Dendritic cell treated with granulocyte-macrophage colony-stimulating factor and Interleukin-4, amounts not matched to agents 40 ng/mL and 50 ng/mL, for 4 days (primary cell): ENCODE data around the gene IMPDH2.

Source experiments
- H3K27ac Mint-ChIP-seq: one replicate; pipeline ENCODE4 v1.8.0; 2022; ENCODE audit warnings: mild to moderate bottlenecking, mixed read lengths
- H3K27me3 Mint-ChIP-seq: one replicate; pipeline ENCODE4 v1.8.0; 2022; ENCODE audit warnings: mild to moderate bottlenecking, mixed read lengths
- H3K36me3 Mint-ChIP-seq: one replicate; pipeline ENCODE4 v1.8.0; 2022; ENCODE audit warnings: low read depth, mixed read lengths
- H3K4me1 Mint-ChIP-seq: one replicate; pipeline ENCODE4 v1.8.0; 2022; ENCODE audit warnings: low read depth, mixed read lengths
- H3K4me3 Mint-ChIP-seq: one replicate; pipeline ENCODE4 v1.8.0; 2022; ENCODE audit warnings: mild to moderate bottlenecking, moderate library complexity, mixed read lengths
- H3K9me3 Mint-ChIP-seq: one replicate; pipeline ENCODE4 v1.8.0; 2022; ENCODE audit warnings: mixed read lengths
- intact Hi-C: fragments of 100-400 bp; cut with micrococcal nuclease; formaldehyde crosslinking; loops from one replicate; pipeline ENCODE4 v1.15.0; 2022

Gene IMPDH2

GRCh38 chr3:49026536-49026935, 2.7 kb downstream of the IMPDH2 start:
- H3K4me1 Mint-ChIP-seq = peaks cover 69% of the 10 kb centered on the region
- no peaks in the 10 kb centered on the region for H3K27me3 Mint-ChIP-seq
- intact Hi-C loops = loop anchor here (5.0 kb wide), 2 partner anchors 34 to 66 kb away; partner anchors contain the start of genes P4HTM and QRICH1
- peaks cover 79% of the 10 kb centered on the region for H3K36me3 Mint-ChIP-seq
- no peak overlapping the region for H3K27ac Mint-ChIP-seq
- H3K9me3 Mint-ChIP-seq = no peaks in the 10 kb centered on the region
- no peak overlapping the region for H3K4me3 Mint-ChIP-seq

- Mint-ChIP-seq H3K9me3 (no peaks in the 10 kb centered on the region), H3K36me3 (peaks cover 79% of the 10 kb centered on the region), H3K27ac (peak overlapping the region; percentile 1), H3K27me3 (no peaks in the 10 kb centered on the region), H3K4me3 (no peak overlapping the region), H3K4me1 (peaks cover 69% of the 10 kb centered on the region)
- intact Hi-C loops = loop anchor here (5.0 kb wide), 2 partner anchors 34 to 66 kb away; partner anchors contain the start of genes P4HTM and QRICH1
These were observed 3.2 kb downstream of the IMPDH2 start for GRCh38 chr3:49025793-49026520.

- H3K9me3 Mint-ChIP-seq = no peaks in the 10 kb centered on the region
- intact Hi-C loops = loop anchor here (5.0 kb wide), 2 partner anchors 33 to 67 kb away; partner anchors contain the start of genes P4HTM and QRICH1
- H3K4me1 Mint-ChIP-seq = peaks cover 73% of the 10 kb centered on the region
- H3K4me3 Mint-ChIP-seq = no peak overlapping the region
- peaks cover 79% of the 10 kb centered on the region for H3K36me3 Mint-ChIP-seq
- peak overlapping the region; percentile 1 for H3K27ac Mint-ChIP-seq
- no peaks in the 10 kb centered on the region for H3K27me3 Mint-ChIP-seq
These were observed 4.0 kb downstream of the IMPDH2 start for GRCh38 chr3:49025005-49025792.

- Mint-ChIP-seq H3K27ac (peak overlapping the region; percentile 1), H3K27me3 (no peaks in the 10 kb centered on the region), H3K36me3 (peaks cover 77% of the 10 kb centered on the region), H3K9me3 (no peaks in the 10 kb centered on the region), H3K4me3 (no peak overlapping the region), H3K4me1 (peaks cover 78% of the 10 kb centered on the region)
- intact Hi-C loops = loop anchor here (5.0 kb wide), 1 partner anchor 698 kb away; the partner anchor contains the start of gene GMPPB
These were observed 4.7 kb downstream of the IMPDH2 start for GRCh38 chr3:49024449-49024848.

GRCh38 chr3:49023775-49024174, 5.4 kb downstream of the IMPDH2 start:
- intact Hi-C loops = loop anchor here (5.0 kb wide), 1 partner anchor 699 kb away; the partner anchor contains the start of gene GMPPB
- Mint-ChIP-seq H3K27ac (peak overlapping the region; percentile 1), H3K9me3 (no peaks in the 10 kb centered on the region), H3K27me3 (no peaks in the 10 kb centered on the region), H3K4me1 (peaks cover 76% of the 10 kb centered on the region), H3K4me3 (no peak overlapping the region), H3K36me3 (peaks cover 71% of the 10 kb centered on the region)

GRCh38 chr3:49022688-49023171, 6.5 kb downstream of the IMPDH2 start:
- H3K4me3 Mint-ChIP-seq = peak overlapping the region; percentile 91
- H3K27me3 Mint-ChIP-seq = no peaks in the 10 kb centered on the region
- no peaks in the 10 kb centered on the region for H3K9me3 Mint-ChIP-seq
- peak overlapping the region; percentile 98 for H3K27ac Mint-ChIP-seq
- intact Hi-C loops = loop anchor here (5.0 kb wide), 1 partner anchor 700 kb away; the partner anchor contains the start of gene GMPPB
- peaks cover 78% of the 10 kb centered on the region for H3K36me3 Mint-ChIP-seq
- H3K4me1 Mint-ChIP-seq = peaks cover 71% of the 10 kb centered on the region

- H3K9me3 Mint-ChIP-seq = no peaks in the 10 kb centered on the region
- H3K27ac Mint-ChIP-seq = peak within 1 kb of the TSS; percentile 98
- no peaks in the 10 kb centered on the region for H3K27me3 Mint-ChIP-seq
- peaks cover 71% of the 10 kb centered on the region for H3K4me1 Mint-ChIP-seq
- peaks cover 76% of the 10 kb centered on the region for H3K36me3 Mint-ChIP-seq
- H3K4me3 Mint-ChIP-seq = peak within 1 kb of the TSS; percentile 91
- intact Hi-C loops = loop anchor here (1.0 to 5.0 kb wide), 2 partner anchors 15 to 700 kb away; partner anchors contain the start of genes GMPPB and WDR6
These were observed 7.1 kb downstream of the IMPDH2 start, which contains the start of gene NDUFAF3 for GRCh38 chr3:49021813-49022687. TSS of gene NDUFAF3 (plus strand) at chr3:49022121. CDS start at chr3:49022145, 24 bp downstream.

GRCh38 chr3:49021213-49021812, 7.9 kb downstream of the IMPDH2 start:
- Mint-ChIP-seq H3K27me3 (no peaks in the 10 kb centered on the region), H3K4me1 (peaks cover 71% of the 10 kb centered on the region), H3K9me3 (no peaks in the 10 kb centered on the region), H3K36me3 (peaks cover 76% of the 10 kb centered on the region), H3K27ac (peak overlapping the region; percentile 98), H3K4me3 (peak overlapping the region; percentile 91)
- intact Hi-C loops = loop anchor here (1.0 to 5.0 kb wide), 2 partner anchors 14 to 701 kb away; partner anchors contain the start of genes GMPPB and WDR6

- H3K4me1 Mint-ChIP-seq = peaks cover 68% of the 10 kb centered on the region
These were observed 8.6 kb downstream of the IMPDH2 start for GRCh38 chr3:49020330-49021212.

GRCh38 chr3:49019941-49020329, 9.3 kb downstream of the IMPDH2 start:
- Mint-ChIP-seq H3K27me3 (no peaks in the 10 kb centered on the region), H3K4me1 (peaks cover 68% of the 10 kb centered on the region), H3K9me3 (no peaks in the 10 kb centered on the region), H3K4me3 (peak overlapping the region; percentile 91), H3K27ac (peak overlapping the region; percentile 98), H3K36me3 (peaks cover 76% of the 10 kb centered on the region)
- intact Hi-C loops = loop anchor here (5.0 kb wide), 1 partner anchor 702 kb away; the partner anchor contains the start of gene GMPPB

More at GRCh38 chr3:49020330-49021212, 8.6 kb downstream of the IMPDH2 start:
- H3K27ac Mint-ChIP-seq = peak overlapping the region; percentile 98
- intact Hi-C loops = loop anchor here (1.0 to 5.0 kb wide), 2 partner anchors 13 to 702 kb away; partner anchors contain the start of genes GMPPB and WDR6
- peak overlapping the region; percentile 91 for H3K4me3 Mint-ChIP-seq
- H3K27me3 Mint-ChIP-seq = no peaks in the 10 kb centered on the region
- H3K9me3 Mint-ChIP-seq = no peaks in the 10 kb centered on the region
- peaks cover 76% of the 10 kb centered on the region for H3K36me3 Mint-ChIP-seq

GRCh38 chr3:49018707-49019006, 10.5 kb downstream of the IMPDH2 start:
- Mint-ChIP-seq H3K4me3 (peak overlapping the region; percentile 91), H3K4me1 (peaks cover 57% of the 10 kb centered on the region), H3K27me3 (no peaks in the 10 kb centered on the region), H3K36me3 (peaks cover 76% of the 10 kb centered on the region), H3K9me3 (no peaks in the 10 kb centered on the region), H3K27ac (peak overlapping the region; percentile 98)
- intact Hi-C loops = no loop called here
